Thyroid gland (tissue), 4 donors: ENCODE results near the gene ZNF438.

Source experiments
- CTCF ChIP-seq, 6 experiments: fragments of 200-600 bp in 3 of 6; fragments of 450-650 bp in 3 of 6; sonication (generic) in 3 of 6; IDR thresholded peaks; one replicate each; pipeline ENCODE4 v1.5.1; 2016 to 2019; ENCODE audit warnings: antibody characterized with exemption in 6 of 6, mild to moderate bottlenecking in 2 of 6, inconsistent platforms in 1 of 6, moderate library complexity in 1 of 6
- POLR2A ChIP-seq, 2 donors: fragments of 450-650 bp; IDR thresholded peaks; one replicate each; pipeline ENCODE4 v1.6.1; 2017; ENCODE audit warnings: antibody characterized with exemption in 2 of 2, mild to moderate bottlenecking in 2 of 2, moderate library complexity in 1 of 2

DNA sequence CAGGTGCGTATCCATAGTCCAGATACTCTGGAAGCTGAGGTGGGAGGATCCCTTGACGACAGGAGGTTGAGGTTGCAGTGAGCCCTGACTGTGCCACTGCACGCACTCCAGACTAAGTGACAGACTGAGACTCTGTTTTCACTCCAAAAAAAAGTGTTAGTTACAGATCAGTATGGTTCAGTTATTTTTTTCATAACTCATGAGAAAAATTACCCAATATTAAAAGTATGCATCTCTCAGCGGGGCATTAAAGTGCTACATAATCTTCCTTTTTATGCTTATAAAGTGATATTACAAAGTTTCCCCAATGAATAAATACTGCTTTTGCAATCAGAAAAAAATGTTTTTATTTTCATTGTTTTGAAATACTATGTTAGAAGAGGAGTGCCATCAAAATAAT, 147.9 kb downstream of the ZNF438 start:
- TF ChIP-seq CTCF (IDR thresholded peaks at IDR 0.05) (no peak), POLR2A (IDR thresholded peaks at IDR 0.05) (no peak)
